IMR-90 (cell line): Measurements from ENCODE around the gene GJA4. TPM values are rescaled to one million over a fixed set of nuclear protein-coding genes. Genes with fewer than 3 reads are reported as not detected.

Experiments used
- ATAC-seq: fragments of 200-7000 bp; cut with Tn5 transposase; 2 replicates; pipeline ENCODE4 v1.9.1; 2020; ENCODE audit warnings: low read depth, mild to moderate bottlenecking, moderate library complexity
- BruUV-seq: library from RNA; stranded (reverse); fragments of 400-500 nt; replicated peaks from 2 replicates; lab custom pipeline; 2021; lab: Mats Ljungman, UMichigan
- CTCF ChIA-PET: fragments of 300-600 bp; formaldehyde crosslinking; extraction: SDS; loops from one replicate; lab custom pipeline; 2021; ENCODE audit warnings: antibody characterized with exemption; lab: Yijun Ruan, JAX
- POLR2A ChIA-PET: fragments of 300-600 bp; sonication (Branson Sonifier 250); formaldehyde crosslinking; loops from one replicate; lab custom pipeline; 2022; ENCODE audit warnings: antibody characterized with exemption; ENCODE audit not compliant: unreplicated experiment; lab: Charles Lee
- DNase-seq: peaks from one replicate; pipeline ENCODE4 v3.0.0; 2013
- H2AFZ ChIP-seq: replicated peaks from 2 replicates; pipeline ENCODE3; 2013; ENCODE audit warnings: low read length, mild to moderate bottlenecking; ENCODE audit not compliant: poor library complexity
- H2AK5ac ChIP-seq: 2 replicates; pipeline ENCODE4 v1.6.1; 2013; ENCODE audit warnings: low read depth, low read length, inconsistent platforms
- H2AK9ac ChIP-seq: replicated peaks from 2 replicates; pipeline ENCODE3; 2013; ENCODE audit warnings: mild to moderate bottlenecking, low read depth, low read length, moderate library complexity; ENCODE audit not compliant: poor library complexity
- H2BK120ac ChIP-seq: 2 replicates; pipeline ENCODE4 v1.6.1; 2013; ENCODE audit warnings: low read depth, low read length, inconsistent platforms
- H2BK15ac ChIP-seq: 3 replicates; pipeline ENCODE4 v1.6.1; 2013; ENCODE audit warnings: low read depth, low read length, inconsistent platforms
- H2BK20ac ChIP-seq: 2 replicates; pipeline ENCODE4 v1.6.1; 2013; ENCODE audit warnings: low read depth, mild to moderate bottlenecking, inconsistent platforms, low read length, moderate library complexity
- H2BK5ac ChIP-seq: 2 replicates; pipeline ENCODE4 v1.6.1; 2013; ENCODE audit warnings: mild to moderate bottlenecking, low read depth, low read length, inconsistent platforms; ENCODE audit not compliant: poor library complexity, severe bottlenecking
- H3K14ac ChIP-seq: replicated peaks from 2 replicates; pipeline ENCODE4 v1.6.1; 2013; ENCODE audit warnings: low read depth, low read length, inconsistent platforms
- H3K18ac ChIP-seq: 2 replicates; pipeline ENCODE4 v1.6.1; 2013; ENCODE audit warnings: low read depth, low read length, control low read depth
- H3K23ac ChIP-seq: 2 replicates; pipeline ENCODE4 v1.6.1; 2013; ENCODE audit warnings: low read depth, low read length, inconsistent platforms
- H3K27ac ChIP-seq: 2 replicates; pipeline ENCODE4 v1.5.1; 2013; ENCODE audit warnings: mild to moderate bottlenecking, control low read depth, low read length; ENCODE audit not compliant: insufficient read depth
- H3K27me3 ChIP-seq: 2 replicates; pipeline ENCODE4 v1.6.1; 2013; ENCODE audit warnings: low read length; ENCODE audit not compliant: control insufficient read depth, insufficient read depth
- H3K36me3 ChIP-seq: 2 replicates; pipeline ENCODE4 v1.6.1; 2013; ENCODE audit warnings: low read length, mixed read lengths; ENCODE audit not compliant: control insufficient read depth, insufficient read depth
- H3K4ac ChIP-seq: 2 replicates; pipeline ENCODE4 v1.6.1; 2013; ENCODE audit warnings: low read depth, low read length, inconsistent platforms
- H3K4me1 ChIP-seq: 2 replicates; pipeline ENCODE4 v1.6.1; 2013; ENCODE audit warnings: low read length, mixed read lengths; ENCODE audit not compliant: control insufficient read depth, insufficient read depth
- H3K4me2 ChIP-seq: 2 replicates; pipeline ENCODE4 v1.6.1; 2013; ENCODE audit warnings: low read depth, mild to moderate bottlenecking, control low read depth, low read length, moderate library complexity
- H3K4me3 ChIP-seq: 2 replicates; pipeline ENCODE4 v1.5.1; 2013; ENCODE audit warnings: low read depth, mild to moderate bottlenecking, control low read depth, low read length, moderate library complexity; ENCODE audit not compliant: insufficient read depth
- H3K56ac ChIP-seq: 2 replicates; pipeline ENCODE4 v1.6.1; 2013; ENCODE audit warnings: low read length, inconsistent platforms; ENCODE audit not compliant: insufficient read depth; ENCODE audit errors: extremely low read depth
- H3K79me1 ChIP-seq, 2 experiments: 2 replicates each; pipeline ENCODE4 v1.6.1; 2013; ENCODE audit warnings: low read length in 2 of 2, inconsistent platforms in 1 of 2, low read depth in 1 of 2
- H3K9ac ChIP-seq: 2 replicates; pipeline ENCODE4 v1.6.1; 2013; ENCODE audit warnings: low read depth, low read length, control low read depth
- H3K9me1 ChIP-seq: 2 replicates; pipeline ENCODE4 v1.6.1; 2013; ENCODE audit warnings: low read length, inconsistent platforms; ENCODE audit not compliant: insufficient read depth
- H3K9me3 ChIP-seq: 2 replicates; pipeline ENCODE4 v1.6.1; 2013; ENCODE audit warnings: low read length; ENCODE audit not compliant: control insufficient read depth, insufficient read depth
- H4K20me1 ChIP-seq: 2 replicates; pipeline ENCODE4 v1.6.1; 2013; ENCODE audit warnings: low read length, inconsistent platforms; ENCODE audit not compliant: insufficient read depth
- H4K5ac ChIP-seq: 2 replicates; pipeline ENCODE4 v1.6.1; 2013; ENCODE audit warnings: mild to moderate bottlenecking, low read depth, low read length, control low read depth
- H4K8ac ChIP-seq, 2 experiments: 2 replicates each; pipeline ENCODE4 v1.6.1; 2013; ENCODE audit warnings: low read depth in 2 of 2, low read length in 2 of 2, control low read depth in 1 of 2, inconsistent platforms in 1 of 2
- H4K91ac ChIP-seq: 2 replicates; pipeline ENCODE4 v1.6.1; 2013; ENCODE audit warnings: low read depth, low read length, inconsistent platforms; ENCODE audit not compliant: insufficient read depth
- BHLHE40 ChIP-seq: fragments of 150-350 bp; IDR thresholded peaks from 2 replicates; pipeline ENCODE4 v1.6.1; 2016; ENCODE audit warnings: mild to moderate bottlenecking, low read depth, low read length
- CEBPB ChIP-seq: IDR thresholded peaks from 2 replicates; pipeline ENCODE4 v1.6.1; 2012; ENCODE audit warnings: low read depth, low read length, improper control_type of control experiment
- CHD1 ChIP-seq: IDR thresholded peaks from 2 replicates; pipeline ENCODE4 v1.6.1; 2012; ENCODE audit warnings: low read depth, low read length, improper control_type of control experiment
- FOS ChIP-seq: fragments of 150-350 bp; IDR thresholded peaks from 2 replicates; pipeline ENCODE4 v1.6.1; 2016; ENCODE audit warnings: low read depth, low read length
- MAFK ChIP-seq: IDR thresholded peaks from 2 replicates; pipeline ENCODE4 v1.6.1; 2012; ENCODE audit warnings: low read depth, low read length, improper control_type of control experiment
- MAZ ChIP-seq: IDR thresholded peaks from 2 replicates; pipeline ENCODE4 v1.6.1; 2012; ENCODE audit warnings: low read depth, mild to moderate bottlenecking, low read length, improper control_type of control experiment, moderate library complexity, borderline replicate concordance
- MXI1 ChIP-seq: IDR thresholded peaks from 2 replicates; pipeline ENCODE4 v1.6.1; 2012; ENCODE audit warnings: low read depth, mild to moderate bottlenecking, low read length, moderate library complexity, borderline replicate concordance
- NFE2L2 ChIP-seq: fragments of 150-350 bp; IDR thresholded peaks from 2 replicates; pipeline ENCODE4 v1.6.1; 2016; ENCODE audit warnings: low read depth, mild to moderate bottlenecking, low read length
- POLR2A ChIP-seq: IDR thresholded peaks from 2 replicates; pipeline ENCODE4 v1.6.1; 2012; ENCODE audit warnings: mild to moderate bottlenecking, low read depth, low read length
- RAD21 ChIP-seq: IDR thresholded peaks from 2 replicates; pipeline ENCODE4 v1.6.1; 2012; ENCODE audit warnings: low read length, improper control_type of control experiment
- RCOR1 ChIP-seq: IDR thresholded peaks from 2 replicates; pipeline ENCODE4 v1.6.1; 2012; ENCODE audit warnings: mild to moderate bottlenecking, low read length, improper control_type of control experiment; ENCODE audit not compliant: insufficient replicate concordance
- RFX5 ChIP-seq: IDR thresholded peaks from 2 replicates; pipeline ENCODE4 v1.8.0; 2012; ENCODE audit warnings: low read depth, mild to moderate bottlenecking, low read length, moderate library complexity
- SMC3 ChIP-seq: fragments of 150-350 bp; IDR thresholded peaks from 2 replicates; pipeline ENCODE4 v1.6.1; 2016; ENCODE audit warnings: low read depth, mild to moderate bottlenecking, antibody characterized with exemption, low read length, moderate library complexity
- WGBS, 2 experiments: methylation state at CpG; one replicate each; pipeline versions ENCODE4 v1.1.5 to v1.1.7; 2013; ENCODE audit warnings: missing lambda C conversion rate in 2 of 2; ENCODE audit not compliant: insufficient read length in 1 of 2; ENCODE audit errors: extremely low coverage in 2 of 2; 5-methylcytosine and 5-hydroxymethylcytosine counted together
- dilution Hi-C: fragments of 300-500 bp; cut with HindIII; formaldehyde crosslinking; loops from one replicate; pipeline ENCODE4 v1.14.3; 2018; ENCODE audit warnings: low sequenced_read_pairs; ENCODE audit not compliant: unreplicated experiment
- in situ Hi-C: fragments of 300-500 bp; cut with MboI; formaldehyde crosslinking; loops from 3 replicates; pipeline ENCODE4 v1.14.3; 2019; ENCODE audit warnings: low sequenced_read_pairs, inconsistent platforms, mixed read lengths
- intact Hi-C: fragments of 100-400 bp; cut with micrococcal nuclease; formaldehyde crosslinking; loops from 2 replicates; pipeline ENCODE4 v1.10.0; 2022
- polyA plus RNA-seq, 3 experiments: library from polyadenylated mRNA; depleted of rRNA; stranded (reverse); fragments of >200 nt; gene quantifications; 2 replicates each; pipeline ENCODE4 v1.2.3, GENCODE V29; 2012; ENCODE audit warnings: low replicate concordance in 1 of 3
- total RNA-seq: library from RNA; depleted of rRNA; stranded (reverse); fragments of >200 nt; gene quantifications from 2 replicates; pipeline ENCODE4 v1.2.3, GENCODE V29; 2012
- TF ChIP-seq, protein P1 (sequence below): conservative IDR thresholded peaks from 2 replicates; pipeline ENCODE4 v1.5.1; 2012; ENCODE audit warnings: mild to moderate bottlenecking, low read depth, low read length, improper control_type of control experiment
- TF ChIP-seq, protein P2 (sequence below): fragments of 150-350 bp; IDR thresholded peaks from 2 replicates; pipeline ENCODE4 v1.6.1; 2016; ENCODE audit warnings: low read depth, mild to moderate bottlenecking, low read length, moderate library complexity, borderline replicate concordance
- TF ChIP-seq, protein P3 (sequence below): fragments of 150-350 bp; IDR thresholded peaks from 2 replicates; pipeline ENCODE4 v1.6.1; 2017; ENCODE audit warnings: mild to moderate bottlenecking, antibody characterized with exemption, low read length, low read depth

Gene GJA4
- total and polyA plus RNA-seq, 2 of the 4 experiments (the other 2 are of a cell fraction), result not detected

DNA sequence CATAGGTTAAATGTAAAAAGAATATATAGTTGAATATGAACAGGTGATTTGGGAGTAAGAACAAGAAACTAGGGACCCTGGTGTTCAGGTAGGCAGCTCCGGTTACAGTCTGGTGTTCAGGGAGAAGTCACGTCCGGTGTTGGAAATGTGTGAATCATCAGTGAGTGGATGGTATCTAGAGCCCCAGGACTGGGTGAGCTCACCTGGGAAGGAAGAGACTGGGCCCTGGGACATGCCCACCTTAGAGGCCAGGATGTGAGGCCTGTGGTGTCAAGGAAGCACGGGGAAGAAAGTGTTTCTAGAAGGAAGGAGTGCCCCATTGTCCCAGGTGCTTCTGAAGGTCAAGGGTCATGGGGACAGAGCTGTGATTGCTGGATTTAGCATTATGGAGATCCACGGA is 13.3 kb upstream of the GJA4 start:
- no peak overlapping the region for H2BK20ac ChIP-seq
- TF ChIP-seq, protein P1, sequence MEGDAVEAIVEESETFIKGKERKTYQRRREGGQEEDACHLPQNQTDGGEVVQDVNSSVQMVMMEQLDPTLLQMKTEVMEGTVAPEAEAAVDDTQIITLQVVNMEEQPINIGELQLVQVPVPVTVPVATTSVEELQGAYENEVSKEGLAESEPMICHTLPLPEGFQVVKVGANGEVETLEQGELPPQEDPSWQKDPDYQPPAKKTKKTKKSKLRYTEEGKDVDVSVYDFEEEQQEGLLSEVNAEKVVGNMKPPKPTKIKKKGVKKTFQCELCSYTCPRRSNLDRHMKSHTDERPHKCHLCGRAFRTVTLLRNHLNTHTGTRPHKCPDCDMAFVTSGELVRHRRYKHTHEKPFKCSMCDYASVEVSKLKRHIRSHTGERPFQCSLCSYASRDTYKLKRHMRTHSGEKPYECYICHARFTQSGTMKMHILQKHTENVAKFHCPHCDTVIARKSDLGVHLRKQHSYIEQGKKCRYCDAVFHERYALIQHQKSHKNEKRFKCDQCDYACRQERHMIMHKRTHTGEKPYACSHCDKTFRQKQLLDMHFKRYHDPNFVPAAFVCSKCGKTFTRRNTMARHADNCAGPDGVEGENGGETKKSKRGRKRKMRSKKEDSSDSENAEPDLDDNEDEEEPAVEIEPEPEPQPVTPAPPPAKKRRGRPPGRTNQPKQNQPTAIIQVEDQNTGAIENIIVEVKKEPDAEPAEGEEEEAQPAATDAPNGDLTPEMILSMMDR, result no peak
- no peak for TF ChIP-seq RCOR1
- TF ChIP-seq RAD21, result no peak
- TF ChIP-seq, protein P2, sequence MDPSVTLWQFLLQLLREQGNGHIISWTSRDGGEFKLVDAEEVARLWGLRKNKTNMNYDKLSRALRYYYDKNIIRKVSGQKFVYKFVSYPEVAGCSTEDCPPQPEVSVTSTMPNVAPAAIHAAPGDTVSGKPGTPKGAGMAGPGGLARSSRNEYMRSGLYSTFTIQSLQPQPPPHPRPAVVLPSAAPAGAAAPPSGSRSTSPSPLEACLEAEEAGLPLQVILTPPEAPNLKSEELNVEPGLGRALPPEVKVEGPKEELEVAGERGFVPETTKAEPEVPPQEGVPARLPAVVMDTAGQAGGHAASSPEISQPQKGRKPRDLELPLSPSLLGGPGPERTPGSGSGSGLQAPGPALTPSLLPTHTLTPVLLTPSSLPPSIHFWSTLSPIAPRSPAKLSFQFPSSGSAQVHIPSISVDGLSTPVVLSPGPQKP, result no peak
- no peak for TF ChIP-seq MAZ
- no peak for TF ChIP-seq CEBPB
- TF ChIP-seq FOS, result no peak
- no peak for TF ChIP-seq NFE2L2
- TF ChIP-seq, protein P3, sequence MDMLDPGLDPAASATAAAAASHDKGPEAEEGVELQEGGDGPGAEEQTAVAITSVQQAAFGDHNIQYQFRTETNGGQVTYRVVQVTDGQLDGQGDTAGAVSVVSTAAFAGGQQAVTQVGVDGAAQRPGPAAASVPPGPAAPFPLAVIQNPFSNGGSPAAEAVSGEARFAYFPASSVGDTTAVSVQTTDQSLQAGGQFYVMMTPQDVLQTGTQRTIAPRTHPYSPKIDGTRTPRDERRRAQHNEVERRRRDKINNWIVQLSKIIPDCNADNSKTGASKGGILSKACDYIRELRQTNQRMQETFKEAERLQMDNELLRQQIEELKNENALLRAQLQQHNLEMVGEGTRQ, result no peak
- no peak for TF ChIP-seq BHLHE40
- no peak for TF ChIP-seq MAFK
- no peak for TF ChIP-seq MXI1
- TF ChIP-seq POLR2A, result no peak
- TF ChIP-seq CHD1, result no peak
- TF ChIP-seq RFX5, result no peak
- TF ChIP-seq SMC3, result no peak
- H3K36me3 ChIP-seq, result no peaks in the 10 kb centered on the region
- H2BK5ac ChIP-seq, result no peak overlapping the region
- no peak overlapping the region for H3K18ac ChIP-seq
- H3K4me2 ChIP-seq, result no peak overlapping the region
- H3K79me1 ChIP-seq, result no peaks in the 10 kb centered on the region
- DNase-seq (no peak), ATAC-seq (no peak)
- WGBS, 2 experiments, result 68% methylated on average over 4 of the region's 5 CpGs; no CpG with 5 or more reads in 1 of the 2 experiments
- H3K9me1 ChIP-seq, result no peaks in the 10 kb centered on the region
- intact Hi-C loops (no loop called here), in situ Hi-C loops (no loop called here), dilution Hi-C loops (no loop called here)
- H3K9ac ChIP-seq, result no peak overlapping the region
- CTCF ChIA-PET, result no interaction called here
- no peak overlapping the region for H2AK9ac ChIP-seq
- no peak overlapping the region for H4K5ac ChIP-seq
- H3K23ac ChIP-seq, result no peak overlapping the region
- H3K56ac ChIP-seq, result no peak overlapping the region
- no peaks in the 10 kb centered on the region for H3K9me3 ChIP-seq
- POLR2A ChIA-PET, result no interaction called here
- no peak overlapping the region for H4K8ac ChIP-seq
- H2AFZ ChIP-seq, result no peak overlapping the region
- no peak overlapping the region for H3K14ac ChIP-seq
- H2BK15ac ChIP-seq, result no peak overlapping the region
- no peak overlapping the region for H3K27ac ChIP-seq
- no peak overlapping the region for H3K4me3 ChIP-seq
- H2BK120ac ChIP-seq, result no peak overlapping the region
- no peak overlapping the region for H2AK5ac ChIP-seq
- no peak overlapping the region for H3K4ac ChIP-seq
- no peak overlapping the region for H4K91ac ChIP-seq
- H3K27me3 ChIP-seq, result peaks cover 39% of the 10 kb centered on the region
- no peaks in the 10 kb centered on the region; the same call in 1 of the 2 replicates for H4K20me1 ChIP-seq
- H3K4me1 ChIP-seq, result peaks cover 5% of the 10 kb centered on the region; the same call in 1 of the 2 replicates
- no TSS peak for BruUV-seq
